Lower lobe of right lung (tissue), 2 donors: ENCODE measurements around the gene BBOX1. TPM values are rescaled to one million over a fixed set of nuclear protein-coding genes. Genes with fewer than 3 reads are reported as not detected.

Experiments used
- ATAC-seq, 2 donors: fragments of 200-7000 bp; cut with Tn5 transposase; one replicate each; pipeline ENCODE4 v1.9.1; 2020 to 2022; ENCODE audit warnings: mild to moderate bottlenecking in 2 of 2, moderate library complexity in 2 of 2
- DNase-seq: peaks from one replicate; pipeline ENCODE4 v3.0.0-alpha.2; 2020
- H3K27ac ChIP-seq: fragments of 200-600 bp; one replicate; pipeline ENCODE4 v1.8.0; 2022
- H3K27me3 ChIP-seq: fragments of 200-600 bp; one replicate; pipeline ENCODE4 v1.8.0; 2022; ENCODE audit warnings: low read depth
- H3K36me3 ChIP-seq: fragments of 200-600 bp; one replicate; pipeline ENCODE4 v1.8.0; 2022; ENCODE audit warnings: mild to moderate bottlenecking
- H3K4me1 ChIP-seq: fragments of 200-600 bp; one replicate; pipeline ENCODE4 v1.8.0; 2022
- H3K4me3 ChIP-seq: fragments of 200-600 bp; one replicate; pipeline ENCODE4 v1.8.0; 2022; ENCODE audit warnings: mild to moderate bottlenecking
- H3K9me3 ChIP-seq: fragments of 200-600 bp; one replicate; pipeline ENCODE4 v1.8.0; 2022
- intact Hi-C: fragments of 100-400 bp; cut with DNase I; formaldehyde crosslinking; loops from one replicate; pipeline ENCODE4 v1.11.0; 2022
- total RNA-seq: library from RNA; stranded (reverse); fragmentation: NEBNext Ultra II Directional; extraction: Animal tissue kit (Norgen Biotek cat#: 25700); gene quantifications from one replicate; pipeline ENCODE4 v1.2.1, GENCODE V29; 2021
- TF ChIP-seq, protein P1 (sequence below): fragments of 200-600 bp; IDR thresholded peaks from one replicate; pipeline ENCODE4 v1.8.0; 2022; ENCODE audit warnings: antibody characterized with exemption, mild to moderate bottlenecking
- donor health status: DM: no; HTN: yes; CAD: no; lungs with severe emphysema.

BBOX1 gene
- total RNA-seq, 1 donor from 2014 or later: 0.38 TPM

DNA sequence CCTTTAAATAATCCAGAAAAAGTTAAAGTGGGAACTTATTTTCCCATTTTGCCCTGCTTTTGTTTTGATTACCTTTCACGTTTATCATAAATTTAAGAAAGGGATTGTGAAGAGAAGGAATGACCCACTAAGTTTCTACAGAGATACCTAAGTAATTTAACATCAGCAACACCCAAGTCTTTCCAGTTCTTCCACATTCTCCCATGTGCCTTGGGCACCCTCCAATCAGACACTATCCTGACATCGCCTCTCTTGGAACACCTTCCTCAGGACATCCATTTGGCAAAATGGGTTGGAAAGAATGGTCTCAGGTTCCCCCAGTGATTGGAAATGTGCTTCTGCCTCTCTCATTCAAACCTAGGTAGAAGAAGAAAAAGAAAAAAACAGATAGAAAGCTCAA is 6.3 kb downstream of the BBOX1 start:
- H3K4me1 ChIP-seq: no peaks in the 10 kb centered on the region
- no peaks in the 10 kb centered on the region for H3K36me3 ChIP-seq
- TF ChIP-seq, protein P1, sequence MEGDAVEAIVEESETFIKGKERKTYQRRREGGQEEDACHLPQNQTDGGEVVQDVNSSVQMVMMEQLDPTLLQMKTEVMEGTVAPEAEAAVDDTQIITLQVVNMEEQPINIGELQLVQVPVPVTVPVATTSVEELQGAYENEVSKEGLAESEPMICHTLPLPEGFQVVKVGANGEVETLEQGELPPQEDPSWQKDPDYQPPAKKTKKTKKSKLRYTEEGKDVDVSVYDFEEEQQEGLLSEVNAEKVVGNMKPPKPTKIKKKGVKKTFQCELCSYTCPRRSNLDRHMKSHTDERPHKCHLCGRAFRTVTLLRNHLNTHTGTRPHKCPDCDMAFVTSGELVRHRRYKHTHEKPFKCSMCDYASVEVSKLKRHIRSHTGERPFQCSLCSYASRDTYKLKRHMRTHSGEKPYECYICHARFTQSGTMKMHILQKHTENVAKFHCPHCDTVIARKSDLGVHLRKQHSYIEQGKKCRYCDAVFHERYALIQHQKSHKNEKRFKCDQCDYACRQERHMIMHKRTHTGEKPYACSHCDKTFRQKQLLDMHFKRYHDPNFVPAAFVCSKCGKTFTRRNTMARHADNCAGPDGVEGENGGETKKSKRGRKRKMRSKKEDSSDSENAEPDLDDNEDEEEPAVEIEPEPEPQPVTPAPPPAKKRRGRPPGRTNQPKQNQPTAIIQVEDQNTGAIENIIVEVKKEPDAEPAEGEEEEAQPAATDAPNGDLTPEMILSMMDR: no peak
- H3K4me3 ChIP-seq: no peak overlapping the region
- no peaks in the 10 kb centered on the region for H3K9me3 ChIP-seq
- intact Hi-C loops: no loop called here
- no peaks in the 10 kb centered on the region for H3K27me3 ChIP-seq
- no peak overlapping the region for H3K27ac ChIP-seq
- ATAC-seq: no peak
- no peak for DNase-seq

DNA sequence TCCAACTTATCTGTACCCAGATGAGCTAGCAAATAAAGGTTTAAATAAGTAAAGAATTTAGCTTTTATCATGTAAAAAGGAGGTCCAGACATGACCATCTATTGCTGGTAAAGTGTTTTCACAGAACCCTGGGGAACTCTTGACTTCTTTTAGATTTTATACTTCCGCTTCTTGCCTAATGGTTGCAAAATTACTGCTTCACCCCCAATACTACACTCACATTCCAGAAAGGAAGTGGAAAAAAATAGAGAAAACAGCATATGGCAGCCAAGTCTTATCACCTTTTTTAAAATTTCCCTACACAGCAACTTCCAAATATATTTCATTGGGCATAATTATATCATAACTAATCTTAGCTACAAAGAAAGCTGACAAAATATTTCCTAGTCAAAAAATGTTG is 12.1 kb downstream of the BBOX1 start:
- TF ChIP-seq, protein P1: no peak
- ATAC-seq: no peak
- intact Hi-C loops: no loop called here
- H3K9me3 ChIP-seq: no peaks in the 10 kb centered on the region
- DNase-seq: no peak
- no peaks in the 10 kb centered on the region for H3K36me3 ChIP-seq
- H3K27ac ChIP-seq: no peak overlapping the region
- no peak overlapping the region for H3K4me3 ChIP-seq
- no peaks in the 10 kb centered on the region for H3K27me3 ChIP-seq
- no peaks in the 10 kb centered on the region for H3K4me1 ChIP-seq

DNA sequence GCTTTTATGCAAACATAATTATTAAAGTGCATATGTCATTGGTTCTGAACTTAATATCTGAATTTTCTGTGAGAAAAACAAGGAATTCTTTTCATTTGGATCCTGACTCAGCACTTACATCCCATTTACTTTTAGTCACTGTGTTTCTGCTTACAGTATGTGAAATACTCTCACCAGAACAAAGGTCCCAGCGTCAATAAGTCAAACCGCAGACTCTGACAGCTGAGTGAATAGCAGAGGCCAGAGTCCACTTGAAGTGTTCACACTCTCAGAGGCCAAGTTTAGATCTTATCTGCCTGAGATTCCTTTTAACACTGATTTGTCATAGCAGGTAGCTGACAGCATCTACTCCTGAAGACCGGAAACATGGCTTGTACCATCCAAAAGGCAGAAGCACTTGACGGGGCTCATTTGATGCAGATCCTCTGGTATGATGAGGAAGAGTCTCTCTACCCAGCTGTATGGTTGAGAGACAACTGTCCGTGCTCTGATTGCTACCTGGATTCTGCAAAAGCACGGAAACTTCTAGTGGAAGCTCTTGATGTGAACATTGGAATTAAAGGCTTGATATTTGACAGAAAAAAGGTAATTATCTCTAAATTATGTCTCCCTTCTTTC is 14.6 kb downstream of the BBOX1 start:
- DNase-seq (no peak), ATAC-seq (no peak)
- no peak overlapping the region for H3K4me3 ChIP-seq
- TF ChIP-seq, protein P1: no peak
- intact Hi-C loops: no loop called here
- H3K27ac ChIP-seq: no peak overlapping the region
- H3K4me1 ChIP-seq: no peaks in the 10 kb centered on the region
- H3K27me3 ChIP-seq: no peaks in the 10 kb centered on the region
- no peaks in the 10 kb centered on the region for H3K36me3 ChIP-seq
- no peaks in the 10 kb centered on the region for H3K9me3 ChIP-seq

DNA sequence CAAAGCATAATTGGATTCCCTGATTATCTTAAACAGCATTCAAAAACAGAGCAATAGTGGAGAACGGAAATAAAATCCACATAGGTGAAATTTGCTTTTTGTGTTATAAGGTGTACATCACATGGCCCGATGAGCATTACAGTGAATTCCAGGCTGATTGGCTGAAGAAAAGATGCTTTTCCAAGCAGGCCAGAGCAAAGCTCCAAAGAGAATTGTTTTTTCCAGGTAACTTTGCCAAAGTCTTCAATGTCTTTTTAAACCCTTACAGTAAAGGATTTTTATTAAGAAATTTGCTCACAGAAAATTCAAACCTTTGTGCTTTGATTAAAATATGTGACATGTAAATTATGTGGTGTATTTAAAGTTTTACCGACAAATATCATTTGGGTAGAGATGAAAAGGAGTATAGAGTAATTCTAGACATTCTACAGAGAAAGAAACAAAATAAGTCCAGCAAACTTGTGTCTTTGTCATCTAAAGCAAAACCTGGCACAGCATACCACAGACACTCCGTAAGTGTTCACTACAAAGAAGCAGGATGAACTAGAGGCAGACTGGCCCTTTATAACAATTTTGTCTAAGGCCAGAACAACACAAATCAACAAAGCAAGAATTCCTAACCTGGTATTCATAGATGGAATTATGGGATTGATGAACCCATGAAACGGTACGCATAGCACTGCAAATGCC is 16.6 kb downstream of the BBOX1 start:
- no peak overlapping the region for H3K27ac ChIP-seq
- TF ChIP-seq, protein P1: no peak
- no peak for DNase-seq
- intact Hi-C loops: no loop called here
- no peaks in the 10 kb centered on the region for H3K27me3 ChIP-seq
- no peaks in the 10 kb centered on the region for H3K9me3 ChIP-seq
- ATAC-seq: no peak
- H3K4me3 ChIP-seq: no peak overlapping the region
- no peaks in the 10 kb centered on the region for H3K4me1 ChIP-seq
- H3K36me3 ChIP-seq: no peaks in the 10 kb centered on the region

DNA sequence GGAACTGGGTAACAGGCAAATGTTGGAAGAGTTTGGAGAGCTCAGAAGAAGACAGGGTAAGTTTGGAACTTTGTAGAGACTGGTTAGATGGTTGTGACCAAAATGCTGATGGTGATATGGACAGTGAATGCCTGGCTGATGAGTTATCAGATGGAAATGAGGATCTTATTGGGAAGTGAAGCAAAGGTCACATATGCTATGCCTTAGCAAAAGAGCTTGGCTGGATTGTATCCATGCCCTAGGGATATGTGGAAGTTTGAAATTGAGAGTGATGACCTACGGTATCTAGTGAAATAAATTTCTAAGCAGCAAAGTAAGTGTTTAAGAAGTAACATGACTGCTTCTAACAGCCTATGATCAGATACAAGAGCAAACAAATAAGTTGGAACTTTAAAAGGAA is 17.8 kb downstream of the BBOX1 start:
- intact Hi-C loops: no loop called here
- H3K27me3 ChIP-seq: no peaks in the 10 kb centered on the region
- H3K36me3 ChIP-seq: no peaks in the 10 kb centered on the region
- H3K4me1 ChIP-seq: no peaks in the 10 kb centered on the region
- DNase-seq (no peak), ATAC-seq (no peak)
- H3K4me3 ChIP-seq: no peak overlapping the region
- no peaks in the 10 kb centered on the region for H3K9me3 ChIP-seq
- no peak overlapping the region for H3K27ac ChIP-seq
- TF ChIP-seq, protein P1: no peak
